GM12891 (cell line): ENCODE results near the gene NT5DC1.

Experiments
- DNase-seq: peaks from one replicate; pipeline ENCODE4 v3.0.0; 2011; ENCODE audit warnings: low spot score; ENCODE audit not compliant: insufficient read length
- FAIRE-seq: peaks from 2 replicates; lab custom pipeline; 2011; peaks lifted over from hg19 to GRCh38; lab: Jason Lieb, UNC
- PAX5 ChIP-seq: IDR thresholded peaks from 2 replicates; pipeline ENCODE4 v1.6.1; 2011; ENCODE audit warnings: low read length, moderate library complexity, mild to moderate bottlenecking; ENCODE audit not compliant: insufficient read depth, severe bottlenecking
- POLR2A ChIP-seq: IDR thresholded peaks from 2 replicates; pipeline ENCODE4 v1.6.1; 2011; ENCODE audit warnings: low read depth, low read length, control low read depth
- POLR2AphosphoS5 ChIP-seq: IDR thresholded peaks from 2 replicates; pipeline ENCODE4 v1.6.1; 2011; ENCODE audit warnings: low read depth, low read length, control low read depth
- POU2F2 ChIP-seq: IDR thresholded peaks from 2 replicates; pipeline ENCODE4 v1.6.1; 2011; ENCODE audit warnings: low read depth, mild to moderate bottlenecking, control low read depth, low read length, moderate library complexity
- SPI1 ChIP-seq: IDR thresholded peaks from 2 replicates; pipeline ENCODE4 v1.6.1; 2011; ENCODE audit warnings: low read depth, low read length, control low read depth
- TAF1 ChIP-seq: IDR thresholded peaks from 2 replicates; pipeline ENCODE4 v1.6.1; 2011; ENCODE audit warnings: low read depth, low read length, control low read depth

NT5DC1 gene

DNA sequence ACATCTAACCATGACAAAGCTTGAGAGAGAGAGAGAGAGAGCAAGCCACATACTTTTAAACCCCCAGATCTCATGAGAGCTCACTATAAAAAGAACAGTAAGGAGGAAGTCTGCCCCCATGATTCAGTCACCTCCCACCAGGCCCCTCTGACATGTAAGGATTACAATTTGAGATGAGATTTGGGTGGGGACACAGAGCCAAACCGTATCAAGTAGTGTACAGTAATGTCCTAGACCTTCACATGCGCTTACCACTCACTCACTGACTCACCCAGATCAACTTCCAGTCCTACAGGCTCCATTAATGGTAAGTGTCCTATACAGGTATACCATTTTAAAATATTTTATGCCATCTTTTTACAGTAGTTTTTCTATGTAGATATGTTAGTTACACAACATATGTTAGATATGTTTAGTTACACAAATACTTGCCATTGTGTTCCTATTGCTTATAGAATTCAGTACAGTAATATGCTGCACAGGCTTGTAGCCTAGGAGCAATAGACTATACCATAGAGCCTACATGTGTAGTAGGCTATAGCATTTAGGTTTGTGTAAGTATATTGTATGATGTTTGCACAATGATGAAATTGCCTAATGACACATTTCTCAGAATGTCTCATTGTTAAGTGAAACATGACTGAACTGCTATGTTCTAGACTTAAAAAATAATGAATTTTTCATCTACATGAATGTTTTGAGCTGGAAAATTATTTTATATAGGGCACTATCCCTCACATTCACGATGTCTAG, 167.4 kb downstream of the NT5DC1 start:
- DNase-seq = no peak
- TF ChIP-seq POLR2A = no peak
- TF ChIP-seq PAX5 = no peak
- TF ChIP-seq POU2F2 = no peak
- no peak for TF ChIP-seq POLR2AphosphoS5
- no peak for TF ChIP-seq SPI1
- no peak for TF ChIP-seq TAF1
- peak; percentile 69 for FAIRE-seq

DNA sequence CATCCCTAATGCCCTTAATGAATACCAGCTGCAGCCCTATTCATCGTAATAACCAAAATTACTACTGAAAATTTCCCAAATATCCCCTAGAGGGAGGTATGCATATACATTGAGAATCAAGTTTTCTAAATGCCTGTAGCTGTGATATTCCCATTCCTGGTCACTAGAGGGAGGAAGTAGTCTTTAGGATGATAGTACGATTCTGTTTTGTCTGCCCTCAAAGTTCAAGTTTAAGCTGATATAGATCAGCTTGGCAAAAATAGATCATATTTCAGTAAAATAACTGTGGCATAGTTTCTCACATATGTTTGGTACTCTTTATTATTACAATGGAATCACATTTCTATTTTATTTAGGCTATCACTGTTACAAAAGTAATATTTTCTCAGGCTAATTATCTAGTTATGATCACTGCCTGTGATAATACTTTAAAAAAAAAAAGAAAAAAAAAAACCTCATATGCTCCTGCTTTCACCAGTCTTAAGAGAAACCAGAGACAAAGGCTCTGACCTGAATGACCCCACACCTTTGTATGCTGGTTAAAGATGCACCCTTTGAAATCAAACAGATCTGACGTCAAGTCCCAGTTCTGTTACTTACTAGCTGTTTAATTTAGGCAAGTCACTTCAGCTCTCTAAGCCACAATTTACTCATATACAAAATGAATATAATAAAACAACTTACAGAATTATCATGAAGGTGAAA, 168.1 kb downstream of the NT5DC1 start:
- no peak for DNase-seq
- peak; percentile 67 for FAIRE-seq
- TF ChIP-seq POU2F2 = no peak
- TF ChIP-seq TAF1 = no peak
- no peak for TF ChIP-seq SPI1
- no peak for TF ChIP-seq PAX5
- TF ChIP-seq POLR2A = no peak
- no peak for TF ChIP-seq POLR2AphosphoS5

DNA sequence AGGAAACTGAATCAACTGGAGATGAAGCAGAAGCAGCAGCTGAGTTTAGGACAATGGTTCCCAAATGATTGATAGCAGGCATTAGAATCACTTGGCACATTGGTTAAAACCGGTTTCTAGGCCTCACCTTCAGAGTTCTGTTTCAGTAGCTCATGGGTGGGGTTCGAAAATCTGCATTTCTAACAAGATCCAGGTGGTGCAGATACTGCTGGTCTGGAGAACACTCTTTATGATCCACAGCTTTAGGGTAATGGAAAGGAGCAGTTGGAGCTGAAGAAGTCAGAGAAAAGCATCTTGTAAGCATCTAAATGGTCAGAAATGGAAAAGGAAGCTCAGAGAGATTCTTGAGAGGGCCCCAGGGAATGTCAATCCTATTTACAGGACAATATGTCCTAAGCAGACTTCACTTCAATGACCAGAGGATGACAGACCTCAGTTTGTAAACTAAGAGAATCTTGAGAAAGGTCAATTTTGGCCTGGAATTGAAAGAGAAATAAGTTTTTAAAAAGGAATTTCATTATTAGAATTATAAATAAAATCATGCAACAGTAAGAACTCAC, 170.6 kb downstream of the NT5DC1 start:
- FAIRE-seq (no peak), DNase-seq (no peak)
- TF ChIP-seq TAF1 = no peak
- no peak for TF ChIP-seq POU2F2
- TF ChIP-seq SPI1 = no peak
- no peak for TF ChIP-seq POLR2AphosphoS5
- TF ChIP-seq PAX5 = no peak
- no peak for TF ChIP-seq POLR2A

DNA sequence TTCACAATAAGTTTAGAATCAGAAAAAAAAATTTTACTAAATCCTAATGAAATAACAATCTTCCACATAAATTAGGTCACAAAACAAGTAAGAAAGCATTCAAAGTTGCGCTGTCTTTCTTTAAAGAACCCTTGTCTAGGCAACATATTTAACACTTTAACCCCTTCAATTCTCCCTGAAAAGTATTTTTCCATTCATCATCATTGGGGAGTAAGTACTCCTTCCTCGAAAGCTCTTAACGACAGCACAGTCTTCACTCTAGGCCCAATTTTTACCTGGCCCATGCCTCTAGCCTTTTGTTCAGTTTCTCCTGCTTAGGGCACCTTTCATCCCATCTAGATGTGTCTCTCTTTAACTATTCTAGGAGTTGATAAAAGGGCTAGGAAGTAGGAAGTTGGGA, 176.5 kb downstream of the NT5DC1 start:
- FAIRE-seq (no peak), DNase-seq (no peak)
- TF ChIP-seq TAF1 (no peak), POU2F2 (no peak), SPI1 (no peak), POLR2AphosphoS5 (no peak), POLR2A (no peak), PAX5 (no peak)

DNA sequence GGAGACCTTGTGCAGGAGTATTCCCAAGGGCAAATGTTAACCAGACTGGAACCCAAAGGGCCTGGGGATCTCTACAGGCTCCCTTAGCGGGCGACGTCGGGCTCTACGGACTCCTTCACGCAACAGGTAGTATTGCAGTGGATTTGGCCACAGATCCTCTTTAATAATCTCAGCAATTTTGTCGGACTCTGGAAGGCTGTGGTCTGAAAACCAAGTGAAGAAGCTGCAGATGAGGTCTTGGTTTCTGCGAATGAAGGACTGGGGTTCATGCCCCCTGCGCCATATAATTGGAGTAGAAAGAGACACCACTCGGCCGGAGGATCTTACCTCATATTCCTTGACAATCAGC, 177.8 kb downstream of the NT5DC1 start:
- no peak for FAIRE-seq
- TF ChIP-seq SPI1 (no peak), POLR2A (no peak), TAF1 (no peak), POU2F2 (no peak), POLR2AphosphoS5 (no peak)
- DNase-seq = no peak

DNA sequence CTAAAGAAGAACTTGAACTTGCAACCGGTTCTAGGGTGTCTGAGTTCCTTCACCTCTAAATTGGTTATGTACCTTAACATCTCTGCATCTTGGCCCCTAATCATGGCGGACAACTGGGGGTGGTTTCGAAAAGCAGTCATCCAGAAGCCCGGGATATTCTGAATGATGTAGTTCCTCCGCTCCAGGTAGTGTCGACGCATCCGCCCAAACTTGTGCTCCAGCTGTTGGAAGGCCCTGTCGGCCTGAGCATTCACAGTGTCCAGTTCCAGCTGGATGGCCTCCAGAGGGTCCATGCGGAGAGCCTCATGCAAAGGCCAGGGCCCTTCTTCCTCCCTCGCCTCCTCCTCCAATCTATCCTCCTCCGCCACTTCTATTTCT, 178.2 kb downstream of the NT5DC1 start:
- peak; percentile 5 for FAIRE-seq
- TF ChIP-seq POLR2AphosphoS5 = no peak
- TF ChIP-seq TAF1 = no peak
- no peak for DNase-seq

DNA sequence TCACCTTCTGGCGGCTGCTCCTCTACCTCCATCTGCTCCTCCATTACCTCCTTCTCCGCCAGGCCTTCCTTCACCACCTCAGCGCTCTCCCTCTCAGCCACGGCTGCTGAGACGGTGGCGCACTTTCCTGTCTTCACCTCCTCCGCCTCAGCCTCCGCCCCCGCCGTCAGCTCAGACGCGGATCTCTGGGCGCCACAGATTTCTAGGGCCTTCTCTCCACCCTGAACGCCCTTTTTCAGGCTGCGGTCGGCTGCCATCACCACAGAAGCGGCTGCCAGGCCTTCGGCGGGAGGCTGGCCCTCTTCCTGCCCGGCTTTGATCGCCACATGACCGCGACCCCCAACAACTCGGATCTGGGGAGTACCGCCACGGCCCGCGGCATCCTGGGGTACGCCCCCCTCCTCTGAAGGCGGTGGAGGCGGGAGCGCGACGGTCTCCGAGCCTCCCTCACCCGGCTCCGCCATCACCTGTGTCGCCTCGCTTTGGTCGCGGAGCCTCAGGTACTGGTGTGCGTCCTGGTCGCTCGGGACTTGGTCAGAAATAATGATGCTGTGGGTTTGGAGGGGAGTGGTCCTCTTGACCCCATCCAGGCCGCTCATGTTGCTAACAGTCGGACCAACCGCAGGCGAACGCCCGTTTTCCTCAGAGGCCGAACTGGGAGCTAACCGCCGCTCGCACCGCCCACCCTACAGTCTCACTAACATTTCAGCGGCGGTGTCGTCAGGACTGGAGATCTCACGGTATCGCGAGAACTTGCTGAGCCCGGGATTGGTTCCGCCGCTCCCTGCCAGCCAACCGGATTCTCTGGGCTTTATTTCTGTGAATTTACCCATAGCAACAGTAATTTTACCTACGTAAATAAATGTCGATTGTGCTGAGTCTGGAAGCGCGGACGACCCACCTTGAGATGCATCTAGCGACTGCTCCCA, 178.8 kb downstream of the NT5DC1 start, which contains the start of gene TSPYL1:
Gene TSPYL1, minus strand, starts transcription at position 699 of the 929 bp plus-strand sequence. Its CDS starts 100 bp downstream, at position 599.
- peak; percentile 64 for DNase-seq
- TF ChIP-seq SPI1 = no peak
- TF ChIP-seq PAX5 = no peak
- TF ChIP-seq POLR2AphosphoS5 = peak; percentile 88
- TF ChIP-seq POLR2A = peak; percentile 86
- peak; percentile 28; the same call in 1 of the 2 replicates for TF ChIP-seq POU2F2
- TF ChIP-seq TAF1 = peak; percentile 81
- peak; percentile 95 for FAIRE-seq

DNA sequence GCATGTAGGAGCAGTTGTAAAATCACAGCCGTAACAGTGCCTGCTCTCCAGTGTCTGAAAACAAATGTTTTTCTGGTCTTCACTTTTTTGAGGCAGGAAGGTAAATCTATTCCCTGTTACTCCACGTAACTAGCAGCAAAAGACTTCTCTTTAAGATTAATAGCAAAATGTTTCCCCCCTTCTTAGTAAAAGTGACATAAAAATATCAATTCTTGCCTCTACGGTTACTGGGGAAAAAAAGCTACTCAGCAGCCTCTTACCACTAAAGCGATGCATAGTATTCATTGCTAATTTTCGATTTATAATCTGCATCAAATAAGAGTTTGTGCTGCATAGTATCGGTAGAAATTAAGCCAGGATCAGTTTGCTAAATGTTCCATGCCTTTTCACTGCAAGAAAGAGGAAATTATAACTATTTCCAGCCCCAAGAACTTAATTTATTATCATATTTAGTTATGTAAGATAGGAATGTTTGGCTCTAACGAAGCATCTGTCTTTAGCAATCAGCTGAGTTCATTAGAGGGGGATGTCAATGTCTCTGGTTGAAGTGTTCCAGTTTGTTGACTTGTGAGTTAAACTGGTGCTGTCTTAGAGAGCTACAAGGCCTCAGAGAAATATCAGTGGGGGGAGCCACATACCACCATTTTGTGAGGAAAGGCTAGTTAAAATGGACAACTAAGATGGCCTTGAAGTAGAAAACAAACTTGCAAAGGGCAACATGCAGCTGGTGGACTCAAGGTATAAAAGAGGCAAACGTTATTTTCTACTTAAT, 179.7 kb downstream of the NT5DC1 start:
- DNase-seq = no peak
- TF ChIP-seq PAX5 (no peak), POU2F2 (no peak), POLR2AphosphoS5 (no peak), TAF1 (no peak), SPI1 (no peak), POLR2A (no peak)
- FAIRE-seq = peak; percentile 33

DNA sequence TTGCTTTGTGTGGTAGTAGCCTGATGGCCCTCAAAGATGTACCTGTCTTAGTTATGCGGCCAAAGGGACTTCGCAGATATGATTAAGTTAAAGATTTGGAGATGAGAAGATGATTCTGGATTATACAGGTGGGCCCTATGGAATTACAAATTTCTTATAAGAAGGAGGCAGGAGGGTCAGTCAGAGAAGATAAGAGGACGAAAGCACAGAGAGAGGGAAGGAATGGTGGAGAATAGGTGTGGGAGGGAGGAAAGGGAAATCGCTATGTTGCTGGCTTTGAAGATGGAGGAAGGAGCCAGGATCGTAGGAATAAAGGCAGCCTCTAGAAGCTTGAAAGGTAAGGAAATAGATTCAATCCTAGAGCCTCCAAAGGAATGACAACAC, 180.3 kb downstream of the NT5DC1 start:
- FAIRE-seq (no peak), DNase-seq (no peak)
- TF ChIP-seq POU2F2 = no peak
- TF ChIP-seq POLR2A = no peak
- no peak for TF ChIP-seq TAF1
- TF ChIP-seq SPI1 = no peak
- no peak for TF ChIP-seq POLR2AphosphoS5
- no peak for TF ChIP-seq PAX5
